Endothelial cell of umbilical vein (primary cell): Measurements from ENCODE around the gene TNIP1. TPM values are rescaled to one million over a fixed set of nuclear protein-coding genes. Genes with fewer than 3 reads are reported as not detected.

Experiments used
- BruUV-seq: library from RNA; stranded (reverse); fragments of 400-500 nt; replicated peaks from 2 replicates; lab custom pipeline; 2021; lab: Mats Ljungman, UMichigan
- CTCF ChIA-PET: fragments of 300-600, 350-600 bp; sonication (Branson Sonifier 250); formaldehyde crosslinking; loops from one replicate; lab custom pipeline; 2021; ENCODE audit warnings: antibody characterized with exemption, inconsistent platforms; lab: Charles Lee
- POLR2A ChIA-PET: fragments of 300-600, 350-600 bp; sonication (Branson Sonifier 250); formaldehyde crosslinking; loops from one replicate; lab custom pipeline; 2021; ENCODE audit warnings: antibody characterized with exemption, inconsistent platforms; lab: Charles Lee
- DNase-seq: peaks from one replicate; pipeline ENCODE4 v3.0.0-alpha.2; 2011; ENCODE audit warnings: low read depth, low spot score
- FAIRE-seq: peaks from 2 replicates; lab custom pipeline; 2011; peaks lifted over from hg19 to GRCh38; lab: Jason Lieb, UNC
- H2AFZ ChIP-seq: 2 replicates; pipeline ENCODE4 v1.6.0; 2012; ENCODE audit warnings: low read depth, low read length, control low read depth, inconsistent platforms
- H3K27ac ChIP-seq: 2 replicates; pipeline ENCODE4 v1.5.1; 2011; ENCODE audit warnings: low read depth, mild to moderate bottlenecking, control low read depth, low read length, moderate library complexity; ENCODE audit not compliant: insufficient read depth
- H3K27me3 ChIP-seq, 2 experiments: 2 replicates each; pipeline versions ENCODE4 v1.6.0 to v1.6.1; 2011; ENCODE audit warnings: low read length in 2 of 2, mixed read lengths in 1 of 2; ENCODE audit not compliant: control insufficient read depth in 2 of 2, insufficient read depth in 2 of 2
- H3K36me3 ChIP-seq, 2 experiments: 2 replicates in 1 of 2; 3 replicates in 1 of 2; pipeline ENCODE4 v1.5.1; 2011; ENCODE audit warnings: low read length in 2 of 2, mild to moderate bottlenecking in 1 of 2, moderate library complexity in 1 of 2; ENCODE audit not compliant: control insufficient read depth in 2 of 2, insufficient read depth in 2 of 2; ENCODE audit errors: extremely low read depth in 1 of 2
- H3K4me1 ChIP-seq: 3 replicates; pipeline ENCODE4 v1.5.1; 2011; ENCODE audit warnings: mild to moderate bottlenecking, low read length; ENCODE audit not compliant: control insufficient read depth, insufficient read depth; ENCODE audit errors: extremely low read depth
- H3K4me2 ChIP-seq: 2 replicates; pipeline ENCODE4 v1.6.1; 2011; ENCODE audit warnings: low read length, control low read depth, mixed read lengths; ENCODE audit not compliant: insufficient read depth
- H3K4me3 ChIP-seq, 3 experiments: fragments of 200-600 bp in 1 of 3; sonication (generic), shearing (Covaris generic) in 1 of 3; replicated peaks in 1 of 3; 2 replicates each; pipeline ENCODE4 v1.5.1; 2011 to 2016; ENCODE audit warnings: control low read depth in 3 of 3, low read length in 3 of 3, mild to moderate bottlenecking in 2 of 3, inconsistent platforms in 1 of 3, low read depth in 1 of 3, moderate library complexity in 1 of 3; ENCODE audit not compliant: insufficient read depth in 1 of 3
- H3K79me2 ChIP-seq: 2 replicates; pipeline ENCODE4 v1.6.0; 2012; ENCODE audit warnings: low read length, inconsistent platforms; ENCODE audit not compliant: control insufficient read depth, insufficient read depth
- H3K9ac ChIP-seq: replicated peaks from 2 replicates; pipeline ENCODE3; 2011; ENCODE audit warnings: low read length, control low read depth; ENCODE audit not compliant: insufficient read depth; ENCODE audit errors: extremely low read depth
- H3K9me1 ChIP-seq: replicated peaks from 3 replicates; pipeline ENCODE4 v1.6.0; 2011; ENCODE audit warnings: mild to moderate bottlenecking, low read length; ENCODE audit not compliant: control insufficient read depth, insufficient read depth; ENCODE audit errors: extremely low read depth
- H3K9me3 ChIP-seq: replicated peaks from 2 replicates; pipeline ENCODE4 v1.5.1; 2012; ENCODE audit warnings: low read length, inconsistent platforms; ENCODE audit not compliant: control insufficient read depth, insufficient read depth
- H4K20me1 ChIP-seq: replicated peaks from 2 replicates; pipeline ENCODE3; 2011; ENCODE audit warnings: mild to moderate bottlenecking, low read length; ENCODE audit not compliant: control insufficient read depth, insufficient read depth; ENCODE audit errors: extremely low read depth
- EZH2 ChIP-seq: IDR thresholded peaks from 2 replicates; pipeline ENCODE4 v1.6.1; 2012; ENCODE audit warnings: borderline replicate concordance, low read depth, mild to moderate bottlenecking, moderate library complexity, low read length, inconsistent platforms; ENCODE audit not compliant: severe bottlenecking
- FOS ChIP-seq: IDR thresholded peaks from 2 replicates; pipeline ENCODE4 v1.6.1; 2011; ENCODE audit warnings: mild to moderate bottlenecking, low read length, moderate library complexity, borderline replicate concordance; ENCODE audit not compliant: insufficient read depth
- GATA2 ChIP-seq: IDR thresholded peaks from 2 replicates; pipeline ENCODE4 v1.7.0; 2011; ENCODE audit warnings: low read depth, mild to moderate bottlenecking, moderate library complexity, mixed read lengths, low read length; ENCODE audit not compliant: insufficient read length, insufficient read depth
- JUN ChIP-seq: IDR thresholded peaks from 2 replicates; pipeline ENCODE4 v1.6.1; 2011; ENCODE audit warnings: borderline replicate concordance, low read depth; ENCODE audit not compliant: insufficient read length, insufficient read depth
- MYC ChIP-seq: IDR thresholded peaks from one replicate; pipeline ENCODE4 v1.6.1; 2011; ENCODE audit warnings: mild to moderate bottlenecking, low read depth, low read length
- POLR2A ChIP-seq: IDR thresholded peaks from 2 replicates; pipeline ENCODE4 v1.6.1; 2012; ENCODE audit warnings: low read depth, mild to moderate bottlenecking, control low read depth, low read length
- POLR2AphosphoS5 ChIP-seq: IDR thresholded peaks from 2 replicates; pipeline ENCODE4 v1.6.1; 2012; ENCODE audit warnings: low read depth, mild to moderate bottlenecking, control low read depth, low read length, moderate library complexity; ENCODE audit not compliant: insufficient read depth
- dilution Hi-C: fragments of 300-500 bp; cut with MboI; formaldehyde crosslinking; loops from one replicate; pipeline ENCODE4 v1.15.0; 2019; ENCODE audit warnings: low sequenced_read_pairs; ENCODE audit not compliant: extremely low pct_ligation_motif_present
- intact Hi-C: fragments of 100-400 bp; cut with micrococcal nuclease; formaldehyde crosslinking; loops from one replicate; pipeline ENCODE4 v1.10.0; 2022
- polyA plus RNA-seq, 4 experiments: library from polyadenylated mRNA; depleted of rRNA in 3 of 4; stranded (reverse) in 3 of 4; unstranded in 1 of 4; fragments of >200 nt; gene quantifications; 2 replicates each; pipeline versions ENCODE4 v1.2.1 to v1.2.3, GENCODE V29; 2011 to 2012; ENCODE audit warnings: missing spikeins in 1 of 4
- total RNA-seq: library from RNA; stranded (reverse); gene quantifications from 2 replicates; pipeline ENCODE4 v1.2.3, GENCODE V29; 2021
- TF ChIP-seq, protein P1 (sequence below), 2 donors: IDR thresholded peaks; 1 replicate in 1 of 2; 2 replicates in 1 of 2; pipeline ENCODE4 v1.5.1; 2011; ENCODE audit warnings: low read length in 2 of 2, mild to moderate bottlenecking in 2 of 2, moderate library complexity in 2 of 2, control low read depth in 1 of 2, inconsistent platforms in 1 of 2, low read depth in 1 of 2; ENCODE audit not compliant: insufficient read depth in 1 of 2; ENCODE audit errors: extremely low read depth in 1 of 2
- TF ChIP-seq, protein P2 (sequence below): IDR thresholded peaks from 2 replicates; pipeline ENCODE4 v1.6.1; 2011; ENCODE audit not compliant: insufficient read depth, insufficient read length

The TNIP1 gene
- total and polyA plus RNA-seq, 2 donors (not counting 3 experiments of a cell fraction or from before 2014, with no cell fraction given): 43.0 to 96.8 TPM

DNA sequence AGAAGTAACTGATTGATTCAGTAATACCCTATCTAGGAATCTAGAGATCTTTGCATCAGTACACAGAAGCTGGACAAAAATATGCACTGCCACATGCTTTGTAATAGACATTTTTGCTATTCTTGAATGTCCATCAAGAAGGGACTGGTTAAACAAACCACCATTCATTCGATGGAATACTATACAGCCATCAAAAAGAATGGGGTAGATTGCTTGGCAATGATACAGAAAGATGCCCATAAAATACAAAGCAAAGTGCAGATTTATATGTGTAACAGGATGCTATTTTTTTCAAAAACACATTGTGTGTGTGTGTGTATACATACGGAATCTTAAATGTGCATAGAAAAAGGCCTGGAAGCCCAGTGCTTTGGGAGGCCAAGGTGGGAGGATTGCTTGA lies 7.6 kb downstream of the TNIP1 start:
- DNase-seq: no peak
- H3K4me1 ChIP-seq: peaks cover 24% of the 10 kb centered on the region
- no peaks in the 10 kb centered on the region for H3K9me3 ChIP-seq
- H3K27me3 ChIP-seq: no peaks in the 10 kb centered on the region
- H3K79me2 ChIP-seq: peaks cover 42% of the 10 kb centered on the region
- peak overlapping the region; percentile 11 for H3K27ac ChIP-seq
- no peak overlapping the region for H2AFZ ChIP-seq
- ChIA-PET CTCF (interaction anchor here (1.0 to 5.0 kb wide), 5 partner anchors 21 to 71 kb away, joined by 3 to 32 read pairs (median 5); no protein-coding TSS in a partner anchor), POLR2A (no interaction called here)
- TF ChIP-seq POLR2AphosphoS5 (no peak), JUN (no peak), FOS (no peak), EZH2 (no peak), POLR2A (no peak), GATA2 (no peak), MYC (no peak)
- TF ChIP-seq, protein P1, sequence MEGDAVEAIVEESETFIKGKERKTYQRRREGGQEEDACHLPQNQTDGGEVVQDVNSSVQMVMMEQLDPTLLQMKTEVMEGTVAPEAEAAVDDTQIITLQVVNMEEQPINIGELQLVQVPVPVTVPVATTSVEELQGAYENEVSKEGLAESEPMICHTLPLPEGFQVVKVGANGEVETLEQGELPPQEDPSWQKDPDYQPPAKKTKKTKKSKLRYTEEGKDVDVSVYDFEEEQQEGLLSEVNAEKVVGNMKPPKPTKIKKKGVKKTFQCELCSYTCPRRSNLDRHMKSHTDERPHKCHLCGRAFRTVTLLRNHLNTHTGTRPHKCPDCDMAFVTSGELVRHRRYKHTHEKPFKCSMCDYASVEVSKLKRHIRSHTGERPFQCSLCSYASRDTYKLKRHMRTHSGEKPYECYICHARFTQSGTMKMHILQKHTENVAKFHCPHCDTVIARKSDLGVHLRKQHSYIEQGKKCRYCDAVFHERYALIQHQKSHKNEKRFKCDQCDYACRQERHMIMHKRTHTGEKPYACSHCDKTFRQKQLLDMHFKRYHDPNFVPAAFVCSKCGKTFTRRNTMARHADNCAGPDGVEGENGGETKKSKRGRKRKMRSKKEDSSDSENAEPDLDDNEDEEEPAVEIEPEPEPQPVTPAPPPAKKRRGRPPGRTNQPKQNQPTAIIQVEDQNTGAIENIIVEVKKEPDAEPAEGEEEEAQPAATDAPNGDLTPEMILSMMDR (IDR thresholded peaks at IDR 0.05; ENCODE audit: extremely low read depth in 1 of 2, insufficient read depth in 1 of 2, low read depth in 1 of 2, low read length in 2 of 2): no peak
- TF ChIP-seq, protein P2, sequence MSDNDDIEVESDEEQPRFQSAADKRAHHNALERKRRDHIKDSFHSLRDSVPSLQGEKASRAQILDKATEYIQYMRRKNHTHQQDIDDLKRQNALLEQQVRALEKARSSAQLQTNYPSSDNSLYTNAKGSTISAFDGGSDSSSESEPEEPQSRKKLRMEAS: no peak
- H4K20me1 ChIP-seq: no peaks in the 10 kb centered on the region
- FAIRE-seq: no peak
- no peak overlapping the region for H3K9ac ChIP-seq
- intact Hi-C loops (no loop called here), dilution Hi-C loops (no loop called here)
- H3K9me1 ChIP-seq: no peaks in the 10 kb centered on the region
- no TSS peak for BruUV-seq
- no peaks in the 10 kb centered on the region for H3K36me3 ChIP-seq
- no peak overlapping the region for H3K4me2 ChIP-seq
- H3K4me3 ChIP-seq: no peak overlapping the region
